Osteoblast (primary cell): ENCODE measurements around the gene VPS16. TPM values are rescaled to one million over a fixed set of nuclear protein-coding genes. Genes with fewer than 3 reads are reported as not detected.

Experiments
- DNase-seq: peaks from one replicate; pipeline ENCODE4 v3.0.0; 2011; ENCODE audit warnings: low spot score, mixed read lengths; ENCODE audit not compliant: insufficient read length; ENCODE audit errors: missing footprints
- H2AFZ ChIP-seq: 2 replicates; pipeline ENCODE4 v1.6.0; 2011; ENCODE audit warnings: mild to moderate bottlenecking, low read length
- H3K27ac ChIP-seq: 2 replicates; pipeline ENCODE4 v1.5.1; 2011; ENCODE audit warnings: mild to moderate bottlenecking, low read depth, low read length, moderate library complexity
- H3K27me3 ChIP-seq: 2 replicates; pipeline ENCODE4 v1.6.0; 2012; ENCODE audit warnings: mild to moderate bottlenecking, control low read depth, inconsistent platforms, low read length, moderate library complexity; ENCODE audit not compliant: insufficient read depth
- H3K36me3 ChIP-seq: 2 replicates; pipeline ENCODE4 v1.5.1; 2011; ENCODE audit warnings: mild to moderate bottlenecking, low read length, control low read depth, moderate library complexity; ENCODE audit not compliant: insufficient read depth
- H3K4me1 ChIP-seq: 2 replicates; pipeline ENCODE4 v1.5.1; 2011; ENCODE audit warnings: mild to moderate bottlenecking, low read length, control low read depth, moderate library complexity; ENCODE audit not compliant: insufficient read depth
- H3K4me2 ChIP-seq: 2 replicates; pipeline ENCODE4 v1.6.0; 2011; ENCODE audit warnings: mild to moderate bottlenecking, low read length; ENCODE audit not compliant: insufficient read depth
- H3K4me3 ChIP-seq: fragments of 200-600 bp; sonication (generic); 3 replicates; pipeline ENCODE4 v1.5.1; 2012; ENCODE audit warnings: mild to moderate bottlenecking, low read length, inconsistent platforms; ENCODE audit not compliant: insufficient read depth
- H3K79me2 ChIP-seq: 2 replicates; pipeline ENCODE4 v1.6.0; 2012; ENCODE audit warnings: mild to moderate bottlenecking, low read length, control low read depth, inconsistent platforms; ENCODE audit not compliant: insufficient read depth
- H3K9me3 ChIP-seq: 2 replicates; pipeline ENCODE4 v1.5.1; 2011; ENCODE audit warnings: low read depth, low read length, control low read depth
- H4K20me1 ChIP-seq: 2 replicates; pipeline ENCODE4 v1.6.0; 2012; ENCODE audit warnings: mild to moderate bottlenecking, low read length, control low read depth; ENCODE audit not compliant: insufficient read depth
- CTCF ChIP-seq: IDR thresholded peaks from 2 replicates; pipeline ENCODE4 v1.5.1; 2011; ENCODE audit warnings: mild to moderate bottlenecking, low read depth, low read length, moderate library complexity; ENCODE audit errors: extremely low read depth
- total RNA-seq: library from RNA; depleted of rRNA; stranded (reverse); fragments of >200 nt; gene quantifications from 2 replicates; pipeline ENCODE4 v1.2.3, GENCODE V29; 2012

VPS16 gene
- total RNA-seq, 1 donor = 36.2 TPM

- H3K9me3 ChIP-seq = no peaks in the 10 kb centered on the region
- no peaks in the 10 kb centered on the region for H3K27me3 ChIP-seq
- no peak for TF ChIP-seq CTCF
- no peaks in the 10 kb centered on the region for H3K36me3 ChIP-seq
- H3K4me2 ChIP-seq = no peak overlapping the region
- no peak for DNase-seq
- no peaks in the 10 kb centered on the region for H3K4me1 ChIP-seq
- H3K27ac ChIP-seq = no peak overlapping the region
- H4K20me1 ChIP-seq = peaks cover 13% of the 10 kb centered on the region
- H2AFZ ChIP-seq = no peak overlapping the region
- H3K4me3 ChIP-seq = no peak overlapping the region
- H3K79me2 ChIP-seq = peaks cover 34% of the 10 kb centered on the region
Observed at GRCh38 chr20:2907519-2907918, 67.0 kb downstream of the VPS16 start.

- no peak for TF ChIP-seq CTCF
- Histone ChIP-seq H3K4me2 (no peak overlapping the region), H3K36me3 (no peaks in the 10 kb centered on the region), H3K79me2 (peaks cover 20% of the 10 kb centered on the region), H3K9me3 (no peaks in the 10 kb centered on the region), H4K20me1 (peaks cover 9% of the 10 kb centered on the region), H2AFZ (no peak overlapping the region), H3K4me1 (no peaks in the 10 kb centered on the region), H3K4me3 (no peak overlapping the region), H3K27me3 (no peaks in the 10 kb centered on the region), H3K27ac (no peak overlapping the region)
- no peak for DNase-seq
Observed at GRCh38 chr20:2909953-2910352, 69.4 kb downstream of the VPS16 start.

- Histone ChIP-seq H3K4me2 (no peak overlapping the region), H4K20me1 (peaks cover 11% of the 10 kb centered on the region), H3K27me3 (no peaks in the 10 kb centered on the region), H3K27ac (no peak overlapping the region), H3K9me3 (no peaks in the 10 kb centered on the region), H3K4me3 (no peak overlapping the region), H3K36me3 (no peaks in the 10 kb centered on the region), H2AFZ (no peak overlapping the region), H3K4me1 (no peaks in the 10 kb centered on the region), H3K79me2 (peaks cover 17% of the 10 kb centered on the region)
- TF ChIP-seq CTCF = no peak
- DNase-seq = no peak
Observed at GRCh38 chr20:2911200-2911599, 70.7 kb downstream of the VPS16 start.

GRCh38 chr20:2914160-2914559 lies 73.6 kb downstream of the VPS16 start:
- Histone ChIP-seq H3K4me3 (no peak overlapping the region), H3K27me3 (no peaks in the 10 kb centered on the region), H4K20me1 (peaks cover 3% of the 10 kb centered on the region), H3K4me2 (no peak overlapping the region), H3K79me2 (peaks cover 15% of the 10 kb centered on the region), H2AFZ (no peak overlapping the region), H3K36me3 (no peaks in the 10 kb centered on the region), H3K9me3 (no peaks in the 10 kb centered on the region), H3K4me1 (no peaks in the 10 kb centered on the region), H3K27ac (no peak overlapping the region)
- DNase-seq = peak; percentile 32
- TF ChIP-seq CTCF = peak; percentile 6

Other genes with a start within 250 kb of the VPS16 start
- gene NOP56, start 188.1 kb upstream of the VPS16 start, total RNA-seq = 86.0 and 91.2 TPM in 2 replicates
- gene IDH3B, start 176.5 kb upstream of the VPS16 start, total RNA-seq = 67.5 and 71.7 TPM in 2 replicates
- gene EBF4, start 148.0 kb upstream of the VPS16 start, total RNA-seq = under 0.01 and 0.29 TPM in 2 replicates
- gene CPXM1, start 40.1 kb upstream of the VPS16 start, total RNA-seq = under 0.01 and 0.88 TPM in 2 replicates
- 0.29 and 0.36 TPM in 2 replicates for gene C20orf141, start 25.8 kb upstream of the VPS16 start, total RNA-seq
- under 0.01 TPM in 1 of 2 replicates, not detected in the other for gene TMEM239, start 24.4 kb upstream of the VPS16 start, total RNA-seq
- gene PCED1A, start 90 bp upstream of the VPS16 start, total RNA-seq = 21.5 and 24.2 TPM in 2 replicates
- gene PTPRA, start 32.7 kb downstream of the VPS16 start, total RNA-seq = 44.2 and 51.0 TPM in 2 replicates
- gene GNRH2, start 202.9 kb downstream of the VPS16 start, total RNA-seq = 0.29 TPM in 1 of 2 replicates, not detected in the other
- 20.6 and 21.0 TPM in 2 replicates for gene MRPS26, start 205.3 kb downstream of the VPS16 start, total RNA-seq
- gene OXT, start 230.9 kb downstream of the VPS16 start, total RNA-seq = not detected in 2 replicates
- not detected in 2 replicates for gene AVP, start 244.0 kb downstream of the VPS16 start, total RNA-seq